NCI-H1436 treated with DMSO at 0.1 percent for 48 hours (cell line): Measurements from ENCODE around the gene HVCN1.
"Not testable (repeated sequence)": the region's sequence is repeated elsewhere in the genome, so short reads cannot be mapped to it uniquely, and the experiment has no call there.

Experiments
- DNase-seq: peaks from one replicate; lab custom pipeline; 2025; lab: John Stamatoyannopoulos, UW

HVCN1 gene

GRCh38 chr12:110688446-110689280 lies at the start of gene HVCN1:
TSS of gene HVCN1 (minus strand) at chr12:110689115. CDS start at chr12:110683245, 5,870 bp downstream.
- DNase-seq: no peak

- no peak for DNase-seq
Measured at GRCh38 chr12:110737532-110737931, 48.6 kb upstream of the HVCN1 start.

GRCh38 chr12:110737016-110737415 lies 48.1 kb upstream of the HVCN1 start:
- not testable (repeated sequence) for DNase-seq

- DNase-seq: no peak
Measured at GRCh38 chr12:110733900-110734299, 45.0 kb upstream of the HVCN1 start.

- no peak for DNase-seq
Measured at GRCh38 chr12:110733089-110733715, 44.3 kb upstream of the HVCN1 start.

GRCh38 chr12:110732572-110732971 lies 43.7 kb upstream of the HVCN1 start:
- DNase-seq: no peak

- no peak for DNase-seq
Measured at GRCh38 chr12:110731479-110731878, 42.6 kb upstream of the HVCN1 start.

- DNase-seq: no peak
Measured at GRCh38 chr12:110728628-110729027, 39.7 kb upstream of the HVCN1 start.

- no peak for DNase-seq
Measured at GRCh38 chr12:110726708-110727369, 37.9 kb upstream of the HVCN1 start.

GRCh38 chr12:110726028-110726427 lies 37.1 kb upstream of the HVCN1 start:
- DNase-seq: no peak

- DNase-seq: no peak
Measured at GRCh38 chr12:110725267-110725666, 36.4 kb upstream of the HVCN1 start.

GRCh38 chr12:110722892-110723291 lies 34.0 kb upstream of the HVCN1 start:
- DNase-seq: not testable (repeated sequence)

- no peak for DNase-seq
Measured at GRCh38 chr12:110721570-110721969, 32.7 kb upstream of the HVCN1 start.

- DNase-seq: no peak
Measured at GRCh38 chr12:110720516-110720915, 31.6 kb upstream of the HVCN1 start.

- DNase-seq: no peak
Measured at GRCh38 chr12:110718222-110718908, 29.4 kb upstream of the HVCN1 start.

- no peak for DNase-seq
Measured at GRCh38 chr12:110717037-110717436, 28.1 kb upstream of the HVCN1 start.

GRCh38 chr12:110708917-110709316 lies 20.0 kb upstream of the HVCN1 start:
- DNase-seq: no peak

GRCh38 chr12:110705309-110705708 lies 16.4 kb upstream of the HVCN1 start:
- DNase-seq: no peak

GRCh38 chr12:110704750-110705149 lies 15.8 kb upstream of the HVCN1 start:
- DNase-seq: no peak

- no peak for DNase-seq
Measured at GRCh38 chr12:110704231-110704630, 15.3 kb upstream of the HVCN1 start.

- DNase-seq: no peak
Measured at GRCh38 chr12:110702081-110702480, 13.2 kb upstream of the HVCN1 start.
